Cardiac fibroblast (primary cell): ENCODE results near the gene DNAH12.
"Not testable (repeated sequence)": the region's sequence is repeated elsewhere in the genome, so short reads cannot be mapped to it uniquely, and the experiment has no call there.

Experiments used
- DNase-seq, 2 donors: peaks; one replicate each; pipeline versions ENCODE4 v3.0.0 to v3.0.0-alpha.2; 2010; ENCODE audit warnings: low read depth in 2 of 2
- H3K4me3 ChIP-seq, 2 donors: replicated peaks in 1 of 2; 1 replicate in 1 of 2; 2 replicates in 1 of 2; pipeline ENCODE4 v1.5.1; 2011; ENCODE audit warnings: low read depth in 2 of 2, low read length in 2 of 2, mild to moderate bottlenecking in 2 of 2, moderate library complexity in 1 of 2
- CTCF ChIP-seq: IDR thresholded peaks from one replicate; pipeline ENCODE4 v1.5.1; 2011; ENCODE audit warnings: low read depth, mild to moderate bottlenecking, low read length, inconsistent platforms

Gene DNAH12

DNA sequence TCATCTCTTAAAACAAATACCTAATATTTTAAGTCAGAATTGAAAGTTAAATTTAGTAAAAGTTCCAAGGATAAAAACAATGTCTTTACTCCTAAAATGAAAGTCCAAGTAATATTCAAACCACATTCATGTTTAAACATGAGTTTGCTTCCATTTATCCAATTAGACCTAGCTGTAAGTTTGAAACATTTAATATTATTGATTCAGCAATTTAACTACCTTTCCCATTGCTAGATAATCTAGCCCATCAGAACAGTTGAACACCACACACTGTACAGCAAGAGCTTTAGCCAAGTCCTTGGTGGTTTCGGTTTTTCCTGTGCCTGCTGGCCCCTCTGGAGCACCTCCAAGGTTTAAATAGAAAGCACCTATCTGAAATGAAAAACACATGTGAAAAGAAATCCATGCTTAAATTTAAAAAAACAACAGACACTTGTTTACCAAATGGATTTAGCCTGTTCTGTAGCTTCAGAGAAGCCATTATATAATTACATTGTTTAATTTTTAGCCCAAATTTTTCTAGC lies 97.8 kb downstream of the DNAH12 start:
- peak in 1 of 2 donors; percentile 56 for DNase-seq
- TF ChIP-seq CTCF, result no peak

DNA sequence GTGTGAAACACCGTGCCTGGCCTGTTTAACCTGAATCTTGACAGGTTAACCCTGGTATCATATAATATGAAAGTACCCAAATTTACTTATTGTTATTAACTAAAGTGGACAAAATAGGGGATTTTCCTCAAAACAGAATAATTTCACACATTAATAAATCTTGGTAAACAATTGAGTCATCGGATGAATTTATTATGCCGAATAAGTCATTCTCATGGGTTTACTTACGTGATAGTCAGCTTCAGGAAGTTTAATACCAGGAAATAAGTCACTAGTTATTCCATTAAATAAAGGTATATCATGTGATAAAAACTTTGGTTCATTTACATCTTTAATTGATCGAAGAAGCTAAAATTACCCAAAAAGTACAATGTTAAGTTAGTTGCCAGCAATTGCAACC lies 99.7 kb downstream of the DNAH12 start:
- no peak overlapping the region for H3K4me3 ChIP-seq
- no peak for DNase-seq
- no peak for TF ChIP-seq CTCF

More for the DNA sequence above, 97.8 kb downstream of the DNAH12 start:
- H3K4me3 ChIP-seq, result no peak overlapping the region

DNA sequence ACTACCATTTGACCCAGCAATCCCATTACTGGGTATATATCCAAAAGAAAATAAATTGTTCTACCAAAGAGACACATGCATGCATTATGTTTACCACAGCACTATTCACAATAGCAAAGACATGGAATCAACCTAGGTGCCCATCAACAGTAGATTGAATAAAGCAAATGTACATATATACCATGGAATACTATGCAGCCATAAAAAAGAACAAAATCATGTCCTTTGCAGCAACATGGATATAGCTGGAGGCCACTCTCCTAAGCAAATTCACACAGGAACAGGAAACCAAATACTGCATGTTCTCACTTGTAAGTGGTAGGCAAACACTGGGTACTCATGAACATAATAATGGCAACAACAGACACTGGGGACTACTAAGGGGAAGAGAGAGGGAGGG lies 104.0 kb downstream of the DNAH12 start:
- DNase-seq, H3K4me3 ChIP-seq: not testable (repeated sequence)

GRCh38 chr3:57438460-57438859 lies 105.7 kb downstream of the DNAH12 start:
- H3K4me3 ChIP-seq, DNase-seq: not testable (repeated sequence)

DNA sequence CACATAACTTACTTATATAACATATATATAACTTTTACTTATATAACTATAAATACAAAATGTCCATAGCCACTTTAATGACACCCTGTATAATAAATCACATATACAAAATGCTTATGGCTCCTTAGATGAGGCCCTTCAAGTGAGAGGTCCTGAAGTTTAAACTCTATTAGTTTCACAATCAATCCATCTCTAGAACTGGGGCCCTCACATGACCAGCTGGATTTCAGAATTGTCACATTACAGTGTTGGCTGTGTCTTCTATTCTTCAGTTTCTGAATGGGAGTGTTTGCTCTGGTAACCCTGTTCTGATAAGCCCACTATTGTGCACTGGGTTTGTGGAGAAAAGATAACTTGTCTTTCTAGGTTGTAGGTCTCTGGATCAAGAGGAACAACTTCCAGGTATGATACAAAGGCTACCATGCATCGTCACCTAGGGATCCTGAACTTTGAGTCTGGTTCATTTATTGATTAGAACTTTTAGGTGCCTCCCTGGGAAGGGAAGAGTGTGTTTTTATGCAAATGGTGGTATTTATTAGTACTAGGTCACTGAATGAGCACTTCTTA lies 107.9 kb downstream of the DNAH12 start:
- TF ChIP-seq CTCF, result no peak
- no peak for DNase-seq
- H3K4me3 ChIP-seq, result no peak overlapping the region

GRCh38 chr3:57434041-57434440 lies 110.1 kb downstream of the DNAH12 start:
- DNase-seq, result peak; percentile 40 to 54
- peak; percentile 39 for TF ChIP-seq CTCF
- H3K4me3 ChIP-seq, result no peak overlapping the region

GRCh38 chr3:57423335-57423734 lies 120.8 kb downstream of the DNAH12 start:
- DNase-seq, result no peak
- no peak overlapping the region for H3K4me3 ChIP-seq
- TF ChIP-seq CTCF, result no peak

GRCh38 chr3:57421336-57421735 lies 122.8 kb downstream of the DNAH12 start:
- H3K4me3 ChIP-seq, result no peak overlapping the region
- DNase-seq, result peak in 1 of 2 donors; percentile 6
- TF ChIP-seq CTCF, result no peak
